ENCODE results near the gene LRRC30. TPM values are rescaled to one million over a fixed set of nuclear protein-coding genes. Genes with fewer than 3 reads are reported as not detected.

The LRRC30 gene
- polyA plus RNA-seq, 1 donor (not counting 4 experiments of a cell fraction or from before 2014, with no cell fraction given) = not detected

DNA sequence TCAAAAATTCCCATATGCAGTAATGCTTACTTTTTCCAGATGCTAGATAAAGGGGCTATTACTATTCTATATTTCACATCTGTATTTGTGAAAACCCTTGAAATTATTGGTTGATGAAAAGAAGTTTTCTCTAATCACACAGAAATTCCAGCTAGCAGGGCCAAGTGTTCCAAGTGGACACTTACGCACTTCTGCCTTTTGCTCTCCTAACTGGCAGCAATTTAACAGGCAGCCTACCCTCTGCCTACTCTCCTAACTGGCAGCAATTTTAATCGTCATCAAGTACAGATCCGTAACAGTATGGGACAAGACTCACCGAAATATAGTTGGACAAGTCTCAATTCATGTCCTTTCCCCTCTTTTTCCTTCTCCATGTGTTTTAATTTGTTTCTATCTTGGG lies 12.0 kb downstream of the LRRC30 start:
- no peak for DNase-seq (ENCODE audit: low read depth, low spot score)
- Histone ChIP-seq H3K4me2 (ENCODE audit: control insufficient read depth, extremely low read depth, insufficient read depth, low read depth, low read length) (no peak overlapping the region), H3K9me3 (ENCODE audit: control insufficient read depth, low read depth, low read length) (no peaks in the 10 kb centered on the region), H2AFZ (ENCODE audit: control insufficient read depth, low read length) (no peak overlapping the region), H3K27me3 (ENCODE audit: control insufficient read depth, extremely low read depth, insufficient read depth, low read length) (peaks cover 2% of the 10 kb centered on the region), H3K9me1 (ENCODE audit: control insufficient read depth, extremely low read depth, insufficient read depth, low read length) (no peaks in the 10 kb centered on the region), H3K79me2 (ENCODE audit: control insufficient read depth, insufficient read depth, low read length) (no peaks in the 10 kb centered on the region), H3K4me3 (ENCODE audit: control insufficient read depth in 2 of 3, extremely low read depth in 1 of 3, insufficient read depth in 2 of 3, low read depth in 1 of 3, low read length in 3 of 3) (no peak overlapping the region), H4K20me1 (ENCODE audit: control insufficient read depth, extremely low read depth, insufficient read depth, low read length) (no peaks in the 10 kb centered on the region), H3K36me3 (ENCODE audit: control insufficient read depth in 2 of 2, extremely low read depth in 1 of 2, insufficient read depth in 2 of 2, low read length in 2 of 2) (no peaks in the 10 kb centered on the region), H3K4me1 (ENCODE audit: control insufficient read depth, extremely low read depth, insufficient read depth, low read length) (no peaks in the 10 kb centered on the region), H3K27ac (ENCODE audit: control insufficient read depth, insufficient read depth, low read length) (no peak overlapping the region), H3K9ac (ENCODE audit: control insufficient read depth, extremely low read depth, insufficient read depth, low read length) (no peak overlapping the region)
- TF ChIP-seq, protein P1, sequence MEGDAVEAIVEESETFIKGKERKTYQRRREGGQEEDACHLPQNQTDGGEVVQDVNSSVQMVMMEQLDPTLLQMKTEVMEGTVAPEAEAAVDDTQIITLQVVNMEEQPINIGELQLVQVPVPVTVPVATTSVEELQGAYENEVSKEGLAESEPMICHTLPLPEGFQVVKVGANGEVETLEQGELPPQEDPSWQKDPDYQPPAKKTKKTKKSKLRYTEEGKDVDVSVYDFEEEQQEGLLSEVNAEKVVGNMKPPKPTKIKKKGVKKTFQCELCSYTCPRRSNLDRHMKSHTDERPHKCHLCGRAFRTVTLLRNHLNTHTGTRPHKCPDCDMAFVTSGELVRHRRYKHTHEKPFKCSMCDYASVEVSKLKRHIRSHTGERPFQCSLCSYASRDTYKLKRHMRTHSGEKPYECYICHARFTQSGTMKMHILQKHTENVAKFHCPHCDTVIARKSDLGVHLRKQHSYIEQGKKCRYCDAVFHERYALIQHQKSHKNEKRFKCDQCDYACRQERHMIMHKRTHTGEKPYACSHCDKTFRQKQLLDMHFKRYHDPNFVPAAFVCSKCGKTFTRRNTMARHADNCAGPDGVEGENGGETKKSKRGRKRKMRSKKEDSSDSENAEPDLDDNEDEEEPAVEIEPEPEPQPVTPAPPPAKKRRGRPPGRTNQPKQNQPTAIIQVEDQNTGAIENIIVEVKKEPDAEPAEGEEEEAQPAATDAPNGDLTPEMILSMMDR (optimal IDR thresholded peaks at IDR 0.05 in 1 of 3, IDR thresholded peaks at IDR 0.05 in 1 of 3, conservative IDR thresholded peaks at IDR 0.05 in 1 of 3; ENCODE audit: extremely low read depth in 1 of 3, insufficient read depth in 2 of 3, low read length in 3 of 3) = no peak
- TF ChIP-seq EZH2 (IDR thresholded peaks at IDR 0.05; ENCODE audit: low read length) = no peak
- FAIRE-seq = no peak
- dilution Hi-C loops (cut with MboI; ENCODE audit: extremely low pct_ligation_motif_present, low sequenced_read_pairs) = no loop called here

DNA sequence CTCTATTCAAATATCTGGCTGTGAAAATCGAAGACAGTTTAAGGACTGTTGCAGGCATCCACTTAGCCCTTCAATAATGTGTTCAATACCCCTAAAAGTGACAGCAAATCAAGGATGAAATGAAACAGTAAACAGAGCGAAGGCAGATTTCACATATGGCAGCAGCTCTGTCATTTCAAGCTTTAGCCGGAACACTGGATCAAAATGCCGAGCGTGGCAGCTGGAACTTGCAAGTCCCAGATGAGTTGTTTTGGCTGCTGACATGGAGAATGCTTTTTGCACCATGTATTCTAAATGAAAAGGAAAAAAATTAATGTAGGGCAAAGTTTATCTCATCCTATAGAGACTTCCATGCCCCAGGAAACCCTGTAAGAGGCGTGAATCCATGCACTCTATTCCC lies 18.0 kb downstream of the LRRC30 start:
- no peak overlapping the region for H3K4me2 ChIP-seq (ENCODE audit: control insufficient read depth, extremely low read depth, insufficient read depth, low read depth, low read length)
- no peak for FAIRE-seq
- H4K20me1 ChIP-seq (ENCODE audit: control insufficient read depth, extremely low read depth, insufficient read depth, low read length) = no peaks in the 10 kb centered on the region
- no peaks in the 10 kb centered on the region for H3K27me3 ChIP-seq (ENCODE audit: control insufficient read depth, extremely low read depth, insufficient read depth, low read length)
- H3K9me1 ChIP-seq (ENCODE audit: control insufficient read depth, extremely low read depth, insufficient read depth, low read length) = no peaks in the 10 kb centered on the region
- TF ChIP-seq EZH2 (IDR thresholded peaks at IDR 0.05; ENCODE audit: low read length) = no peak
- TF ChIP-seq, protein P1 (optimal IDR thresholded peaks at IDR 0.05 in 1 of 3, IDR thresholded peaks at IDR 0.05 in 1 of 3, conservative IDR thresholded peaks at IDR 0.05 in 1 of 3; ENCODE audit: extremely low read depth in 1 of 3, insufficient read depth in 2 of 3, low read length in 3 of 3) = no peak
- dilution Hi-C loops (cut with MboI; ENCODE audit: extremely low pct_ligation_motif_present, low sequenced_read_pairs) = no loop called here
- H3K4me1 ChIP-seq (ENCODE audit: control insufficient read depth, extremely low read depth, insufficient read depth, low read length) = no peaks in the 10 kb centered on the region
- H3K36me3 ChIP-seq (ENCODE audit: control insufficient read depth in 2 of 2, extremely low read depth in 1 of 2, insufficient read depth in 2 of 2, low read length in 2 of 2) = no peaks in the 10 kb centered on the region
- H2AFZ ChIP-seq (ENCODE audit: control insufficient read depth, low read length) = no peak overlapping the region
- H3K9me3 ChIP-seq (ENCODE audit: control insufficient read depth, low read depth, low read length) = no peaks in the 10 kb centered on the region
- no peak overlapping the region for H3K27ac ChIP-seq (ENCODE audit: control insufficient read depth, insufficient read depth, low read length)
- no peaks in the 10 kb centered on the region for H3K79me2 ChIP-seq (ENCODE audit: control insufficient read depth, insufficient read depth, low read length)
- no peak for DNase-seq (ENCODE audit: low read depth, low spot score)
- no peak overlapping the region for H3K4me3 ChIP-seq (ENCODE audit: control insufficient read depth in 2 of 3, extremely low read depth in 1 of 3, insufficient read depth in 2 of 3, low read depth in 1 of 3, low read length in 3 of 3)
- H3K9ac ChIP-seq (ENCODE audit: control insufficient read depth, extremely low read depth, insufficient read depth, low read length) = no peak overlapping the region

Data from keratinocyte (primary cell).